Coronary artery (tissue), 2 donors: ENCODE measurements around the gene GPR180.

Experiments used
- DNase-seq: peaks from one replicate; pipeline ENCODE4 v3.0.0-alpha.2; 2017; ENCODE audit warnings: low spot score
- H3K27ac ChIP-seq, 2 donors: fragments of 200-600 bp; sonication (generic); one replicate each; pipeline ENCODE4 v1.5.1; 2016 to 2019
- H3K4me3 ChIP-seq: fragments of 200-600 bp; sonication (generic); 2 replicates; pipeline ENCODE4 v1.5.1; 2016; ENCODE audit warnings: mild to moderate bottlenecking, moderate library complexity
- TF ChIP-seq, protein P1 (sequence below): fragments of 200-600 bp; sonication (generic); IDR thresholded peaks from one replicate; pipeline ENCODE4 v1.5.1; 2019; ENCODE audit warnings: antibody characterized with exemption

GPR180 gene

DNA sequence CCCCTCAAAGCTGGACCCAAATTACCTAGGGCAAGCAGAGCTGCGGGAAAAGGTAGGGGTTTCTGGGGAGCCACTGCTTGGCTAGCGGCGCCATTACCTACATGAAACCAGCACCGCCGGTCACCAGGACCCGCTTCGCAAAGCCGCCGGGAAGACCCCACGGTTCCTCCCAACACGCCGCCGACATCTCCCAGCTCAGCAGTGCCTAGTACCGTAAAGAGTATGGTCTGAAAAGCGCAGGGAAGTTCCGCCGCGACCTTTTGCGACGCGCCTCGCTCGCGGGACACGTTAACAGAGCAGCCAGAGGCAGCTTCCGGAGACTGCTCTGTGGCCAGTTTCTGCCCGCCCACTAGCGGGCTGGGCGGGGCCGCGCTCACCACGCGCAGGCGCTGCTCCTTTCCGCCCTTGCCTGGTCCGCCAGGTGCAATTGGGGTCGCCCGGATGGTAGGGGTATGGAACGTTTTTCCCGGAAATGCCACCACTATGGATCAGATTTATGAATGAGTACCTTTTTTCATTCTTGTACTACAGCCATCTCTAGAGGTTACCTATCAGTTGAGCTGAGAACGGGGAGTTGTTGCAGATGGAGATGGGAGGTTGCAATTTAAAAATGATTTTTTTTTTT lies 5.6 kb upstream of the GPR180 start, which contains the start of gene TGDS:
Gene TGDS, minus strand, starts transcription at position 203 of the 625 bp plus-strand sequence. Its CDS starts 16 bp downstream, at position 187.
- peak; percentile 95 for DNase-seq
- H3K4me3 ChIP-seq, result peak within 1 kb of the TSS; percentile 74
- peak within 1 kb of the TSS; percentile 54 to 76 for H3K27ac ChIP-seq
- TF ChIP-seq, protein P1, sequence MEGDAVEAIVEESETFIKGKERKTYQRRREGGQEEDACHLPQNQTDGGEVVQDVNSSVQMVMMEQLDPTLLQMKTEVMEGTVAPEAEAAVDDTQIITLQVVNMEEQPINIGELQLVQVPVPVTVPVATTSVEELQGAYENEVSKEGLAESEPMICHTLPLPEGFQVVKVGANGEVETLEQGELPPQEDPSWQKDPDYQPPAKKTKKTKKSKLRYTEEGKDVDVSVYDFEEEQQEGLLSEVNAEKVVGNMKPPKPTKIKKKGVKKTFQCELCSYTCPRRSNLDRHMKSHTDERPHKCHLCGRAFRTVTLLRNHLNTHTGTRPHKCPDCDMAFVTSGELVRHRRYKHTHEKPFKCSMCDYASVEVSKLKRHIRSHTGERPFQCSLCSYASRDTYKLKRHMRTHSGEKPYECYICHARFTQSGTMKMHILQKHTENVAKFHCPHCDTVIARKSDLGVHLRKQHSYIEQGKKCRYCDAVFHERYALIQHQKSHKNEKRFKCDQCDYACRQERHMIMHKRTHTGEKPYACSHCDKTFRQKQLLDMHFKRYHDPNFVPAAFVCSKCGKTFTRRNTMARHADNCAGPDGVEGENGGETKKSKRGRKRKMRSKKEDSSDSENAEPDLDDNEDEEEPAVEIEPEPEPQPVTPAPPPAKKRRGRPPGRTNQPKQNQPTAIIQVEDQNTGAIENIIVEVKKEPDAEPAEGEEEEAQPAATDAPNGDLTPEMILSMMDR, result no peak

DNA sequence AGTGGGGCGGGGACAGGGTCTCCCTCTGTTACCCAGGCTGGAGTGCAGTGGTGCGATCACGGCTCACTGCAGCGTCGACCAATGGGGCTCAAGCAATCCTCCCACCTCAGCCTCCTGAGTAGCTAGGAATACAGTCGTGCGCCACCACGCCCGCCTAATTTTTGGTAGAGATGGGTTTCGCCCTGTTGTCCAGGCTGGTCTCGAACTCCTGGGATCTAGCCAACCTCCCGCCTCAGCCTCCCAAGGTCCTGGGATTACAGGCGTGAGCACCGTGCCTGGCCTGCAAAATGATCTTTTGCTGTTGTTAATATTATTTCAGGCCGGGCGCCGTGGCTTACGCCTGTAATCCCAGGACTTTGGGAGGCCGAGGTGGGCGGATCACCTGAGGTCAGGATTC lies 5.1 kb upstream of the GPR180 start:
- TF ChIP-seq, protein P1, result no peak
- no peak for DNase-seq
- Histone ChIP-seq H3K4me3 (peak overlapping the region; percentile 74), H3K27ac (peak overlapping the region in 1 of 2 donors; percentile 76)

DNA sequence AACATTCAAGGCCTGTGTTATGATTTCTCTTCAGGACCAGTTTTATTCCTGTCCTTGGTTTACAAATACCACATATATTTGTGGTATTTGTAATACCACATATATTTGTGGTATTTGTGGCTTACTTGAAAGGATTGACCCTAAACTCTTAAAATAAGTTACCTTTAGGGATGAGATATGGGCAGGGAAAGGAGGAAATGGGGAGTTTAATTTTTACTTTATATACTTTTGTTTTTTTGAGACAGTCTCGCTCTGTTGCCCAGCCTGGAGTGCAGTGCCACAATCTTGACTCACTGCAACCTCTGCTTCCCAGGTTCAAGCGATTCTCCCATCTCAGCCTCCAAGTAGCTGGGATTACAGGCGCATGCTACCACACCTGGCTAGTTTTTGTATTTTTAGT lies 3.4 kb upstream of the GPR180 start:
- H3K4me3 ChIP-seq, result no peak overlapping the region
- no peak overlapping the region for H3K27ac ChIP-seq
- no peak for DNase-seq
- TF ChIP-seq, protein P1, result no peak

DNA sequence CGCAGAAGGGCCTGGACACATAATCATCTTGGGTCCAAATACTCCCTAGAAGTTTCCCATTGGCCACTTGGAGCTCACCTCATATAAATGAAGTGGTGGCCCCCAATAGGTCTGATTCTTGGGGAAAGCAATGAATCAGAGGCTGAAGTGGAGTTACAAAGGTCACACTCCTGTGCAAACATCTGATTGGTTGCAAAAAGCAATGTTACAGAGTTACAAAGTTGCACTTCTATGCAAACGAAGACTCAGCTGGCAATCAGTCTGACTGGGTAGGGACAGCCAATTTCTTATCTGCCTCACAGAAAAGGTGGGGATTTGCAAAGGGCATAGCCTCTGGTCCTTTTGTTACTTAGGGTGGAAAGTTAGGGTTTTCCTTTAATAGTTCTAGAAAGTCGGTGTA lies 1.8 kb upstream of the GPR180 start:
- TF ChIP-seq, protein P1, result no peak
- no peak for DNase-seq
- no peak overlapping the region for H3K4me3 ChIP-seq

DNA sequence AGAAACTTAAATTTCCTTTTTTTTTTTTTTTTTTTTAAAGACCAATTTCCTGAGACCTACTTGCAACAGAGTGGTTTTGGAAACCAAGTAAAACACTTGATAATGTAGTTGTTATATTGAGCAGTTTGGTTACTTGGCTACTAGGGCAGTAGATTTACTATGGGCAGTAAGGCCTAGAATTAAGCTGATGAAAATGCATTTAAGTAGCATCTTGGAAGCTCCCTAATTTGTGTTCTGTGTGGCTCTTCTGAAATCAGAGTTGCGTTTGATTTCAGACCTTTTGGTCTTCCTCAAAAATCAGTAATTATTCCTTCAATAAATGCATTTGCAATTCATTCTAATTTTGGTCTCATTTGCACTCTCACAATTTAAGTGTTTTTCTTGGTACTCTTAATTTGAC lies 810 bp downstream of the GPR180 start:
- DNase-seq, result no peak
- Histone ChIP-seq H3K4me3 (peak overlapping the region; percentile 97), H3K27ac (no peak overlapping the region)
- TF ChIP-seq, protein P1, result no peak

More for the DNA sequence above, 1.8 kb upstream of the GPR180 start:
- no peak overlapping the region for H3K27ac ChIP-seq

DNA sequence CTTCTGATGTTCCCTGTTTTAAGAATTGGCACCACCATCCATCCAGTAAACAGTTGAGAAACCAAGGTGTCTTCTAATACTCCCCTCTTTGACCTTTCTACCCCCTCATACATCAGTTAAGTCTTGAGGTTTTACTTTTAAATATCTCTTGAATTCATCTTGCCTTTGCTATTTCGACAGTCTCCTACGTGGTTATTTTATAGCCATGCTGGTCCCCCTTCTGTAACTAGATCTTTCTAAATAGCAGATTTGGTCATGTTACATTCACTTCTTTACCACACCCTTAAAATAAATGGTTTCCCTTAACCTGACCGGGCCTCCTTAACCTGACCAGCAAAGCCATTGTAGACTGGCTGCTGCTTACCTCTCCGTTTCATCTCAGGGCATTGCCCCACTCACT lies 5.4 kb downstream of the GPR180 start:
- H3K4me3 ChIP-seq, result no peak overlapping the region
- no peak overlapping the region for H3K27ac ChIP-seq
- TF ChIP-seq, protein P1, result no peak
- no peak for DNase-seq

DNA sequence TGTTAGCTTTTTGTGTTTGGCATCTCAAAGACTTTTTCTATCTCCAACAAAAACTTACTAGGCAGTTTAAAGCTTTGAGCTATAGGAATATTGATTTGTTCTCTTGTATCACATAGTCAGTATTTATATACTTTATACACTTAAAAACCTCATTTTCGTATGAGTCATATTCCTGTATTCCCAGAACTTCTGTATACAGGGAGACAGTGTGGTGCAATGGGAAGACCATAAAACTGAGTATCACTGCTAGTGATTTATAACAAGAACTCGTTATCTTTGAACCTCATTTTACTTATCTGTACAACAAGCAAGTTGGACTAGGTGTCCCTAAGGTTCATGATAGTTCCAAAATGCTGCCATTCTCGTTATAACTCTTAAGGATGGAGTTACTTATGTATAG lies 6.3 kb downstream of the GPR180 start:
- Histone ChIP-seq H3K4me3 (no peak overlapping the region), H3K27ac (no peak overlapping the region)
- DNase-seq, result no peak
- TF ChIP-seq, protein P1, result no peak
